Neural progenitor cell (in vitro differentiated cells): ENCODE measurements around the gene TTC19. TPM values are rescaled to one million over a fixed set of nuclear protein-coding genes. Genes with fewer than 3 reads are reported as not detected.

Experiments used
- DNase-seq: peaks from one replicate; pipeline ENCODE4 v3.0.0-alpha.2; 2016; ENCODE audit warnings: low spot score
- H2AFZ ChIP-seq: fragments of 200-600 bp; sonication (generic); replicated peaks from 2 replicates; pipeline ENCODE4 v1.6.1; 2016; ENCODE audit warnings: antibody characterized with exemption
- H3F3A ChIP-seq: fragments of 200-600 bp; sonication (generic); 2 replicates; pipeline ENCODE4 v1.6.1; 2016; ENCODE audit warnings: antibody characterized with exemption, low read depth
- H3K27ac ChIP-seq: fragments of 200-600 bp; sonication (generic); 2 replicates; pipeline ENCODE4 v1.5.1; 2016; ENCODE audit warnings: mild to moderate bottlenecking
- H3K27me3 ChIP-seq: fragments of 200-600 bp; sonication (generic); 2 replicates; pipeline ENCODE4 v1.6.1; 2016; ENCODE audit warnings: mild to moderate bottlenecking, moderate library complexity
- H3K36me3 ChIP-seq: fragments of 200-600 bp; sonication (generic); 2 replicates; pipeline ENCODE4 v1.5.1; 2016
- H3K4me1 ChIP-seq: fragments of 200-600 bp; sonication (generic); 2 replicates; pipeline ENCODE4 v1.6.1; 2016; ENCODE audit warnings: mixed run types
- H3K4me2 ChIP-seq: fragments of 200-600 bp; sonication (generic); 2 replicates; pipeline ENCODE4 v1.6.1; 2016
- H3K4me3 ChIP-seq: fragments of 200-600 bp; sonication (generic); 2 replicates; pipeline ENCODE4 v1.5.1; 2016
- H3K79me2 ChIP-seq: fragments of 200-600 bp; sonication (generic); 2 replicates; pipeline ENCODE4 v1.6.1; 2016; ENCODE audit warnings: low read depth
- H3K9ac ChIP-seq: fragments of 200-600 bp; sonication (generic); 2 replicates; pipeline ENCODE4 v1.6.1; 2016
- H3K9me3 ChIP-seq: fragments of 200-600 bp; sonication (generic); 2 replicates; pipeline ENCODE4 v1.5.1; 2016; ENCODE audit warnings: low read depth
- H4K20me1 ChIP-seq: fragments of 200-600 bp; sonication (generic); 2 replicates; pipeline ENCODE4 v1.6.1; 2016; ENCODE audit warnings: low read depth
- H3K27ac Mint-ChIP-seq: 3 replicates; pipeline ENCODE4 v1.8.0; 2021; ENCODE audit warnings: mixed read lengths
- H3K27me3 Mint-ChIP-seq: 2 replicates; pipeline ENCODE4 v1.8.0; 2022; ENCODE audit warnings: low read depth, mild to moderate bottlenecking, inconsistent platforms, moderate library complexity, mixed read lengths; ENCODE audit not compliant: insufficient read depth
- H3K36me3 Mint-ChIP-seq: 3 replicates; pipeline ENCODE4 v1.8.0; 2021; ENCODE audit warnings: mixed read lengths
- H3K4me1 Mint-ChIP-seq: 3 replicates; pipeline ENCODE4 v1.8.0; 2021; ENCODE audit warnings: mixed read lengths
- H3K4me3 Mint-ChIP-seq: 3 replicates; pipeline ENCODE4 v1.8.0; 2021; ENCODE audit warnings: mild to moderate bottlenecking, moderate library complexity, mixed read lengths
- H3K9me3 Mint-ChIP-seq: 3 replicates; pipeline ENCODE4 v1.8.0; 2020; ENCODE audit warnings: mixed read lengths
- EZH2 ChIP-seq: fragments of 200-600 bp; sonication (generic); IDR thresholded peaks from 2 replicates; pipeline ENCODE4 v1.6.1; 2017; ENCODE audit warnings: antibody characterized with exemption, mild to moderate bottlenecking, moderate library complexity
- EZH2phosphoT487 ChIP-seq: fragments of 200-600 bp; sonication (generic); IDR thresholded peaks from 2 replicates; pipeline ENCODE4 v1.6.1; 2017; ENCODE audit warnings: antibody characterized with exemption
- total RNA-seq: library from RNA; depleted of rRNA; stranded (reverse); fragments of >200 nt; gene quantifications from 2 replicates; pipeline ENCODE4 v1.2.3, GENCODE V29; 2015; ENCODE audit warnings: low replicate concordance
- TF ChIP-seq, protein P1 (sequence below): fragments of 200-600 bp; sonication (generic); IDR thresholded peaks from 2 replicates; pipeline ENCODE4 v1.5.1; 2017; ENCODE audit warnings: antibody characterized with exemption, mild to moderate bottlenecking

The TTC19 gene
- total RNA-seq, 1 donor from 2014 or later = 52.9 TPM

DNA sequence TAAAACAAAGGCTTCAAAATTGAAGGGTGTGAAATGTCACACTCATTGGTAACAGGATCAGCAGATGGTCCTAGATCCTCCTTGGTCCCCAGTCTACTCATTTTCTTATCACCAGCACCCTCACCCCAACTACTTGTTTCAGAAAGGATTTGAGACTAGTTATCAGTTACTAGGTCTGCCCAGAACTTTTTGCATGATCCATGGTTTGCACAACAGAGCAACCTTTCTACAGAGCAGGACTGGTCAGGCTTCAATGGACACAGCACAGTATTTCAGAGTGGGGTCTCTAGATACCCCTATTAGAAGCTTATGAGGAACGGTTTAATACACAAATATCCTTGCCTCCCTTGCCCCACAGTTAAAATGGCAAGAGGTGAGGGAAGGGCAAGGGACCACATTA is 25.6 kb downstream of the TTC19 start:
- peaks cover 16% of the 10 kb centered on the region for H3K79me2 ChIP-seq
- peak overlapping the region; percentile 61 for H3K27ac Mint-ChIP-seq
- TF ChIP-seq, protein P1, sequence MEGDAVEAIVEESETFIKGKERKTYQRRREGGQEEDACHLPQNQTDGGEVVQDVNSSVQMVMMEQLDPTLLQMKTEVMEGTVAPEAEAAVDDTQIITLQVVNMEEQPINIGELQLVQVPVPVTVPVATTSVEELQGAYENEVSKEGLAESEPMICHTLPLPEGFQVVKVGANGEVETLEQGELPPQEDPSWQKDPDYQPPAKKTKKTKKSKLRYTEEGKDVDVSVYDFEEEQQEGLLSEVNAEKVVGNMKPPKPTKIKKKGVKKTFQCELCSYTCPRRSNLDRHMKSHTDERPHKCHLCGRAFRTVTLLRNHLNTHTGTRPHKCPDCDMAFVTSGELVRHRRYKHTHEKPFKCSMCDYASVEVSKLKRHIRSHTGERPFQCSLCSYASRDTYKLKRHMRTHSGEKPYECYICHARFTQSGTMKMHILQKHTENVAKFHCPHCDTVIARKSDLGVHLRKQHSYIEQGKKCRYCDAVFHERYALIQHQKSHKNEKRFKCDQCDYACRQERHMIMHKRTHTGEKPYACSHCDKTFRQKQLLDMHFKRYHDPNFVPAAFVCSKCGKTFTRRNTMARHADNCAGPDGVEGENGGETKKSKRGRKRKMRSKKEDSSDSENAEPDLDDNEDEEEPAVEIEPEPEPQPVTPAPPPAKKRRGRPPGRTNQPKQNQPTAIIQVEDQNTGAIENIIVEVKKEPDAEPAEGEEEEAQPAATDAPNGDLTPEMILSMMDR = no peak
- no peak for TF ChIP-seq EZH2
- no peak for TF ChIP-seq EZH2phosphoT487

DNA sequence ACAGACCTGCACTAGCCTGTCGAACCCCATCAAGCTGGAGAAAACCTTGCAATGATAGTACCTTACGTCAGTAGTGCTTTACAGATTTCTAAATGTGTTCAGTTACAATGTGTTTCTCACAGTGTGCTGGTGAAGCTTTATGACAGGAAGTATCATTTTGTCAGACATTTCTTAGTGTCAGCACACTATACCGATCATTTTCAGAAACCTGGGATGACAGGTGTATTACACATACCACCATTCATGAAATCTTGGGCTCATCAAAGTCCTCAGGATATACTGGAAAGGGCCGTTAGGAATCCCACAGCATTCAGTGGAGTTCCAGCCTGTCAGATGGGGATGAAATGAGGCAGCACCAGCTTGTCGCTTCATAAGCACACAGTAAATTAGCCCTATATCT is 27.3 kb downstream of the TTC19 start:
- no peaks in the 10 kb centered on the region for H3K27me3 Mint-ChIP-seq
- no peaks in the 10 kb centered on the region for H3K27me3 ChIP-seq
- H2AFZ ChIP-seq = no peak overlapping the region
- no peak overlapping the region for H3K9ac ChIP-seq
- H3K4me3 Mint-ChIP-seq = no peak overlapping the region
- peaks cover 51% of the 10 kb centered on the region for H3K36me3 Mint-ChIP-seq
- DNase-seq = no peak
- no peak overlapping the region for H3K4me2 ChIP-seq
- TF ChIP-seq EZH2phosphoT487 (no peak), EZH2 (no peak)
- TF ChIP-seq, protein P1 = no peak
- H3K9me3 Mint-ChIP-seq = no peaks in the 10 kb centered on the region
- H3K4me1 Mint-ChIP-seq = no peaks in the 10 kb centered on the region
- no peak overlapping the region for H3K4me3 ChIP-seq
- no peaks in the 10 kb centered on the region for H3K4me1 ChIP-seq
- H3K79me2 ChIP-seq = peaks cover 5% of the 10 kb centered on the region
- H3K27ac Mint-ChIP-seq = no peak overlapping the region
- H3F3A ChIP-seq = no peaks in the 10 kb centered on the region
- no peaks in the 10 kb centered on the region for H3K9me3 ChIP-seq
- no peaks in the 10 kb centered on the region for H4K20me1 ChIP-seq
- peaks cover 20% of the 10 kb centered on the region for H3K36me3 ChIP-seq
- H3K27ac ChIP-seq = no peak overlapping the region

More for the DNA sequence above, 25.6 kb downstream of the TTC19 start:
- H3K4me2 ChIP-seq = no peak overlapping the region
- no peaks in the 10 kb centered on the region for H3K9me3 Mint-ChIP-seq
- no peak for DNase-seq
- no peaks in the 10 kb centered on the region for H3K9me3 ChIP-seq
- no peak overlapping the region for H3K4me3 ChIP-seq
- H3K27me3 Mint-ChIP-seq = no peaks in the 10 kb centered on the region
- H3K27ac ChIP-seq = no peak overlapping the region
- no peak overlapping the region for H2AFZ ChIP-seq
- no peaks in the 10 kb centered on the region for H3K27me3 ChIP-seq
- H3K4me1 ChIP-seq = no peaks in the 10 kb centered on the region
- peaks cover 53% of the 10 kb centered on the region for H3K36me3 Mint-ChIP-seq
- no peaks in the 10 kb centered on the region for H3F3A ChIP-seq
- H3K36me3 ChIP-seq = peaks cover 15% of the 10 kb centered on the region
- no peaks in the 10 kb centered on the region for H4K20me1 ChIP-seq
- no peak overlapping the region for H3K4me3 Mint-ChIP-seq
- no peaks in the 10 kb centered on the region for H3K4me1 Mint-ChIP-seq
- H3K9ac ChIP-seq = no peak overlapping the region

GRCh38 chr17:16027708-16028584 is 28.3 kb downstream of the TTC19 start:
- H3K4me1 Mint-ChIP-seq = no peaks in the 10 kb centered on the region

More at GRCh38 chr17:16027708-16028584, 28.3 kb downstream of the TTC19 start:
- H3K36me3 ChIP-seq = peaks cover 19% of the 10 kb centered on the region
- H3K4me2 ChIP-seq = no peak overlapping the region
- Mint-ChIP-seq H3K27me3 (no peaks in the 10 kb centered on the region), H3K4me3 (no peak overlapping the region), H3K9me3 (no peaks in the 10 kb centered on the region), H3K27ac (no peak overlapping the region), H3K36me3 (peaks cover 56% of the 10 kb centered on the region)
- no peaks in the 10 kb centered on the region for H4K20me1 ChIP-seq
- no peak overlapping the region for H2AFZ ChIP-seq
- H3K9ac ChIP-seq = no peak overlapping the region
- no peaks in the 10 kb centered on the region for H3K9me3 ChIP-seq
- no peaks in the 10 kb centered on the region for H3K27me3 ChIP-seq
- TF ChIP-seq EZH2 = no peak
- TF ChIP-seq, protein P1 = no peak
- no peak overlapping the region for H3K4me3 ChIP-seq
- H3K27ac ChIP-seq = no peak overlapping the region
- H3K4me1 ChIP-seq = no peaks in the 10 kb centered on the region
- H3K79me2 ChIP-seq = peaks cover 5% of the 10 kb centered on the region
- no peak for DNase-seq
- H3F3A ChIP-seq = no peaks in the 10 kb centered on the region
